Gastroesophageal sphincter (tissue), 4 donors: Measurements from ENCODE around the gene NARF. TPM values are rescaled to one million over a fixed set of nuclear protein-coding genes. Genes with fewer than 3 reads are reported as not detected.

Experiments used
- ATAC-seq: fragments of 150-250 bp; one replicate; pipeline ENCODE4 v1.9.1; 2016; ENCODE audit warnings: mild to moderate bottlenecking, moderate library complexity
- H3K27ac ChIP-seq, 4 donors: fragments of 200-600 bp; sonication (generic) in 3 of 4; 1 replicate in 3 of 4; 2 replicates in 1 of 4; pipeline ENCODE4 v1.5.1; 2016 to 2019
- H3K27me3 ChIP-seq: fragments of 200-600 bp; sonication (generic); one replicate; pipeline ENCODE4 v1.5.1; 2019
- H3K36me3 ChIP-seq, 2 donors: fragments of 200-600 bp; sonication (generic); one replicate each; pipeline ENCODE4 v1.5.1; 2019; ENCODE audit warnings: control low read depth in 1 of 2
- H3K4me1 ChIP-seq, 3 donors: fragments of 200-600 bp; sonication (generic); 1 replicate in 2 of 3; 2 replicates in 1 of 3; pipeline ENCODE4 v1.5.1; 2016 to 2019; ENCODE audit warnings: control low read depth in 2 of 3
- H3K4me3 ChIP-seq, 2 donors: fragments of 200-600 bp; sonication (generic); one replicate each; pipeline ENCODE4 v1.5.1; 2019; ENCODE audit warnings: mild to moderate bottlenecking in 1 of 2, moderate library complexity in 1 of 2
- H3K9me3 ChIP-seq, 3 donors: fragments of 200-600 bp; sonication (generic); one replicate each; pipeline ENCODE4 v1.5.1; 2017 to 2019; ENCODE audit warnings: control low read depth in 2 of 3
- CTCF ChIP-seq, 4 experiments: fragments of 200-600 bp in 2 of 4; fragments of 450-650 bp in 2 of 4; sonication (generic) in 1 of 4; IDR thresholded peaks; one replicate each; pipeline ENCODE4 v1.5.1; 2017 to 2019; ENCODE audit warnings: antibody characterized with exemption in 4 of 4, mild to moderate bottlenecking in 2 of 4, moderate library complexity in 2 of 4
- EP300 ChIP-seq: sonication (generic); formaldehyde crosslinking; IDR thresholded peaks from one replicate; pipeline ENCODE4 v1.6.1; 2017; ENCODE audit warnings: antibody characterized with exemption, mild to moderate bottlenecking
- POLR2A ChIP-seq, 2 donors: fragments of 450-650 bp; IDR thresholded peaks; one replicate each; pipeline ENCODE4 v1.6.1; 2017; ENCODE audit warnings: antibody characterized with exemption in 2 of 2, mild to moderate bottlenecking in 2 of 2, moderate library complexity in 1 of 2
- POLR2AphosphoS5 ChIP-seq: sonication (generic); formaldehyde crosslinking; IDR thresholded peaks from one replicate; pipeline ENCODE4 v1.6.1; 2017; ENCODE audit warnings: antibody characterized with exemption
- WGBS, 2 donors: methylation state at CpG; one replicate each; pipeline ENCODE4 v1.1.5; 2018; ENCODE audit warnings: low coverage in 1 of 2; 5-methylcytosine and 5-hydroxymethylcytosine counted together
- total RNA-seq, 4 donors: library from RNA; depleted of rRNA; stranded (reverse); fragments of >200 nt; gene quantifications; one replicate each; pipeline ENCODE4 v1.1.0, GENCODE V29; 2016

NARF gene
- total RNA-seq, 4 donors from 2014 or later = 30.4 to 78.1 (median 44.9) TPM

DNA sequence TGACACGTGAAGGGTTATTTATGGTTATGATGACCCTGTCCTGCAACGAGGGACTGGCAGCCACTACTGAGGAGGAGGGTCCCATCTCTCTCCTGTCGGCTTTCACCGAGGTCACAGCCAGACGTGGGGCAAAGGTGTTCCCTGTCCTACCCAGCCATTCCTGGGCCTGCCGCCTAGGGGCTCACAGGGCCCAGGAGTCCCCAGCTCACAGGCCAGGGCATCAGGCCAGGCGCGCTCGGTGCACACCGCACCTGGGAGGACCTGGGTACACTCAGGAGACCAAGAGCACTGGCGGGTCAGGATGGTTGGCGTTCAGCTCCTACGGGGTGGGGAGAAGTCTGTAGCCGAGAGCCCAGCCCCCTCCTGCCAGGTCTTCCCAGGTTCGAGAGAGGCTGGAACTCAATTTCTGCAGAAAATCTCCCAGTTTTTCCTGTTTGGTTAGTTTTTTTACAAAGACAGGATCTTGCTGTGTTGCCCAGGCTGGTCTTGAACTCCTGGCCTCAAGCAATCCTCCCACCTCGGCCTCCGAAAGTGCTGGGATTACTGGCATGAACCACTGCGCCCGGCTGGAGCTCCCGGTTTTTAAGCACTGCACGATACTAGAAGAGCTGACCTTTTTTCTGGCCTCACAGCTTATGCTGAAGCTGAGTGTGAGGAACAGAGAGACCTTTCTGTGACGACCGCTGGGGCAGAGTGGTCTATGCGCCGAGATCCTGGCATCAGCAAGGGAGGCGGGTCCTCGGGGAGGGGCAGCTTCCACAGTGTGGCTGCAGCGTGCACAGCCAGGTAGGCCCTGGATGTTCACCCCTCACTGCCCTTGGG, 15.7 kb upstream of the NARF start:
- no peak for TF ChIP-seq EP300
- no peak for TF ChIP-seq CTCF (IDR thresholded peaks at IDR 0.05)
- no peak for TF ChIP-seq POLR2A (IDR thresholded peaks at IDR 0.05)
- TF ChIP-seq POLR2AphosphoS5 = no peak
- H3K4me3 ChIP-seq = no peak overlapping the region
- H3K4me1 ChIP-seq = peaks cover 0 to 38% (median 0%) of the 10 kb centered on the region in 3 donors
- 90% methylated on average over 13 of the region's 28 CpGs; no CpG with 5 or more reads in 1 of the 2 donors for WGBS, 2 donors
- no peak for ATAC-seq
- H3K9me3 ChIP-seq = no peaks in the 10 kb centered on the region
- H3K27me3 ChIP-seq = no peaks in the 10 kb centered on the region
- no peak overlapping the region for H3K27ac ChIP-seq
- peaks cover 0 to 63% of the 10 kb centered on the region in 2 donors for H3K36me3 ChIP-seq

- no peaks in the 10 kb centered on the region for H3K9me3 ChIP-seq
- H3K27me3 ChIP-seq = no peaks in the 10 kb centered on the region
- H3K36me3 ChIP-seq = peaks cover 0 to 63% of the 10 kb centered on the region in 2 donors
- no peak overlapping the region for H3K27ac ChIP-seq
- WGBS, 2 donors = no CpG with 5 or more reads among the region's 40 CpGs
- TF ChIP-seq EP300 (no peak), POLR2A (IDR thresholded peaks at IDR 0.05) (no peak)
- peaks cover 0 to 41% (median 0%) of the 10 kb centered on the region in 3 donors for H3K4me1 ChIP-seq
- no peak overlapping the region for H3K4me3 ChIP-seq
- no peak for ATAC-seq
Measured at GRCh38 chr17:82443465-82444283, 14.9 kb upstream of the NARF start.

DNA sequence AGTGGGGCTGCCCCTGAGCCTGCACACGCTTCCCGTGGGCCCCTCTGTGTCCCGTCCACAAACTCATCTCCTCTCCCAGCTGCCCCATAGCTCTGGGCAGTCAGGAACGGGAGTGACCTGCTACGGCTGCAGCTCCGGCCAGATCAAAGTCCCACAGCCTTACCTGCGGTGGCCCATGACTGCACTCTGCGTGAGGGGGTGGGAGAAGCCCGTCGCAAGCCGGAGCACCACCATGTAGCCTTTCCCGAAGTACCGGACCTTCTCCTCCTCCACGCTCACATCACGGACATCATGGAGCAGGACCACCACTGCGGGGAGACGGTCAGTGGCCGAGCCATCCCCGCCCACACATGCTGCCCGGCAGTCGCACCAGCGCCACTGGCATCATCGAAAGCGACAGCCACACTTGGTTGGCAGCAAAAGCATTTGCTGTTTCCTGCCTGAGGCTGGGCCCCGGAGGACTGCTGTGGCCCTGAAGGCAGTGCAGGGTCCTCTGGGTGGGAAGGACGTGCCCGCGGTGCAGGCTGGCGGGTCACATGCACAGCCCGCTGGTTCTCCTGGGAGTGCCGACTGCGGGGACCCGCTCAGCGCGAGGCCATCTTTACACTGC, 14.2 kb upstream of the NARF start:
- WGBS, 2 donors = no CpG with 5 or more reads among the region's 35 CpGs
- Histone ChIP-seq H3K27me3 (no peaks in the 10 kb centered on the region), H3K4me3 (no peak overlapping the region), H3K9me3 (no peaks in the 10 kb centered on the region), H3K36me3 (peaks cover 0 to 56% of the 10 kb centered on the region in 2 donors), H3K4me1 (peaks cover 0 to 48% (median 5%) of the 10 kb centered on the region in 3 donors), H3K27ac (peak overlapping the region in 3 of 4 donors; percentile 10 to 47 (median 43))
- TF ChIP-seq POLR2AphosphoS5 (no peak), POLR2A (IDR thresholded peaks at IDR 0.05) (no peak), EP300 (no peak), CTCF (IDR thresholded peaks at IDR 0.05) (no peak)
- ATAC-seq = no peak

- 80% methylated on average over 1 of the region's 19 CpGs; no CpG with 5 or more reads in 1 of the 2 donors for WGBS, 2 donors
- peaks cover 0 to 50% of the 10 kb centered on the region in 2 donors for H3K36me3 ChIP-seq
- peaks cover 0 to 55% (median 11%) of the 10 kb centered on the region in 3 donors for H3K4me1 ChIP-seq
Measured at GRCh38 chr17:82444941-82445521, 13.5 kb upstream of the NARF start.

More at GRCh38 chr17:82444941-82445521, 13.5 kb upstream of the NARF start:
- no peak overlapping the region for H3K4me3 ChIP-seq
- no peaks in the 10 kb centered on the region for H3K9me3 ChIP-seq
- no peaks in the 10 kb centered on the region for H3K27me3 ChIP-seq
- TF ChIP-seq POLR2AphosphoS5 = no peak
- no peak for TF ChIP-seq CTCF (IDR thresholded peaks at IDR 0.05)
- TF ChIP-seq EP300 = no peak
- no peak for TF ChIP-seq POLR2A (IDR thresholded peaks at IDR 0.05)
- H3K27ac ChIP-seq = peak overlapping the region in 3 of 4 donors; percentile 10 to 47 (median 43)
- ATAC-seq = peak; percentile 22
